SK-MEL-5 (cell line): ENCODE data around the gene MITF. TPM values are rescaled to one million over a fixed set of nuclear protein-coding genes. Genes with fewer than 3 reads are reported as not detected.

ENCODE experiments used
- DNase-seq: peaks from one replicate; pipeline ENCODE4 v3.0.0-alpha.2; 2016; ENCODE audit warnings: low read depth, low spot score
- in situ Hi-C: cut with HindIII; loops from 2 replicates; pipeline ENCODE4 v1.10.0; 2016; ENCODE audit warnings: low sequenced_read_pairs, high pct_unique_total_duplicates, low pct_unique_long_range_greater_than_20kb
- polyA plus RNA-seq, 2 experiments: library from polyadenylated mRNA; depleted of rRNA; stranded (reverse); fragments of >200 nt; gene quantifications; 2 replicates each; pipeline ENCODE4 v1.2.3, GENCODE V29; 2015
- total RNA-seq: library from RNA; depleted of rRNA; stranded (reverse); fragments of >200 nt; shearing (Covaris generic); gene quantifications from 2 replicates; pipeline ENCODE4 v1.2.3, GENCODE V29; 2014; rRNA removed

Gene MITF, protein sequence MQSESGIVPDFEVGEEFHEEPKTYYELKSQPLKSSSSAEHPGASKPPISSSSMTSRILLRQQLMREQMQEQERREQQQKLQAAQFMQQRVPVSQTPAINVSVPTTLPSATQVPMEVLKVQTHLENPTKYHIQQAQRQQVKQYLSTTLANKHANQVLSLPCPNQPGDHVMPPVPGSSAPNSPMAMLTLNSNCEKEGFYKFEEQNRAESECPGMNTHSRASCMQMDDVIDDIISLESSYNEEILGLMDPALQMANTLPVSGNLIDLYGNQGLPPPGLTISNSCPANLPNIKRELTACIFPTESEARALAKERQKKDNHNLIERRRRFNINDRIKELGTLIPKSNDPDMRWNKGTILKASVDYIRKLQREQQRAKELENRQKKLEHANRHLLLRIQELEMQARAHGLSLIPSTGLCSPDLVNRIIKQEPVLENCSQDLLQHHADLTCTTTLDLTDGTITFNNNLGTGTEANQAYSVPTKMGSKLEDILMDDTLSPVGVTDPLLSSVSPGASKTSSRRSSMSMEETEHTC
- total RNA-seq = 768 and 819 TPM in 2 replicates
- polyA plus RNA-seq (2015; cell fraction: cytosol; rRNA removed) = 248 and 324 TPM in 2 replicates
- polyA plus RNA-seq (2015; cell fraction: nucleus; rRNA removed) = 389 and 448 TPM in 2 replicates

GRCh38 chr3:69739204-69740102 lies at the start of gene MITF:
MITF (plus strand) TSS chr3:69739464; CDS start chr3:69739598, 134 bp downstream.
- DNase-seq = peak; percentile 95
- in situ Hi-C loops = no loop called here

DNA sequence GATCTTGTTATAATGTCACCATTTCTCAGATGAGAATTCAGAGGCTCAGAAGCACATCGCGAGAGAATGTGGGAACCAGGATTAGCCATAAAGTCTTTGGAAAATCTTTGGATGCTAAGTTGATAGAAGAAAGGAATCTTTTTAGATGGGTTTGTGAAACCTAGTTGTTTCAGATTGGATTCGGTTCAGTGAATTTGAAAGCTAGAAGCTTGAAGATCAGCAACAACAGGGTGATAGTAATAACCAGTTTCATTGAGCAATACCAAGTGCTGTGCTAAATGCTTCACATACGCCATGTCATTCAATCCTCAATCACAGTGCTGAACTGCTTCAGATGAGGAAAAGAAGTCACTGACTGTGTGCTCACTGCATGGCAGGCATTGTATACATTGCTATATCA lies 47.4 kb upstream of the MITF start:
- in situ Hi-C loops = loop anchor here (25.0 kb wide), 1 partner anchor 170 kb away; no protein-coding TSS in a partner anchor
- DNase-seq = peak; percentile 58

- no peak for DNase-seq
- in situ Hi-C loops = loop anchor here (25.0 kb wide), 1 partner anchor 170 kb away; no protein-coding TSS in a partner anchor
Measured at GRCh38 chr3:69692761-69693160, 46.5 kb upstream of the MITF start.

GRCh38 chr3:69695443-69695842 lies 43.8 kb upstream of the MITF start:
- in situ Hi-C loops = loop anchor here (25.0 kb wide), 1 partner anchor 167 kb away; no protein-coding TSS in a partner anchor
- no peak for DNase-seq

- in situ Hi-C loops = loop anchor here (25.0 kb wide), 1 partner anchor 166 kb away; no protein-coding TSS in a partner anchor
- no peak for DNase-seq
Measured at GRCh38 chr3:69695933-69696332, 43.3 kb upstream of the MITF start.

DNA sequence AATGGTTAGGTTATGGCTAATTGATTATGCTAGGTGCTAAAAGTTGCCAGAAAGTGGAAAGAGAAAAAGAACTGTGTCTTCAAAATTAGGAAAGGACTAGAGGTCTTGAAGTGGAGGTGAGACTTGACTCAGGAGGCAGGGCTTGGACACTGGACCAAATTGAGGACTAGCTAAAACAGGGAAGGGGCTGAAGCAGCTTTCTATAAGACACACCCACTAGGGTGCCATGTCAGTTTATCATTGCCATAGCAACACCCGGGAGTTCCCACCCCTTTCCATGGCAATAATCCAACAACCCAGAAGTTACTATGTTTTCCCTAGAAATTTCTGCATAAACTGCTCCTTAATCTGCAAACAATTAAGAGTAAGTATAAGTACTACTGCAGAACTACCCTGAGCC lies 42.9 kb upstream of the MITF start:
- peak; percentile 23 for DNase-seq
- in situ Hi-C loops = loop anchor here (25.0 kb wide), 1 partner anchor 166 kb away; no protein-coding TSS in a partner anchor

DNA sequence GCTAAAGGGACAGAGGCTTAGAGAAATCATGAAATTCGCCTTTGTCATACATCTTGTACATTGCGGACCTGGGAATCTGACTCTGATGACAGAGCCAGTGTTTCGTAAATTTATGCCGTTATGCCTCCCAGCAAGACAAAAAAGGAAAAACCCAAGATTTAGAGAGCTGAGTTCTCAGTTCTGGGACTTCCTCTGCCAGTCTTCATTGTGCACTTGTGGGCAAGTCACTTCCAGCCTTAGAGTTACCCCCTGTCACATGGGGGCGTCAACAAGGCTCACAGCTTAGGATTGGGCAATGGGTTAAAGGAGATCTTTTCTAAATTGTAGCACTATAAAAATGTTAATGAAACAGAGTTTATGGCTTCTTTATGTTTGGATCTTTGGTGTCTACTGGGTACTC lies 41.9 kb upstream of the MITF start:
- no peak for DNase-seq
- in situ Hi-C loops = loop anchor here (25.0 kb wide), 1 partner anchor 165 kb away; no protein-coding TSS in a partner anchor

- no peak for DNase-seq
- in situ Hi-C loops = loop anchor here (25.0 kb wide), 1 partner anchor 164 kb away; no protein-coding TSS in a partner anchor
Measured at GRCh38 chr3:69698728-69699127, 40.5 kb upstream of the MITF start.

DNA sequence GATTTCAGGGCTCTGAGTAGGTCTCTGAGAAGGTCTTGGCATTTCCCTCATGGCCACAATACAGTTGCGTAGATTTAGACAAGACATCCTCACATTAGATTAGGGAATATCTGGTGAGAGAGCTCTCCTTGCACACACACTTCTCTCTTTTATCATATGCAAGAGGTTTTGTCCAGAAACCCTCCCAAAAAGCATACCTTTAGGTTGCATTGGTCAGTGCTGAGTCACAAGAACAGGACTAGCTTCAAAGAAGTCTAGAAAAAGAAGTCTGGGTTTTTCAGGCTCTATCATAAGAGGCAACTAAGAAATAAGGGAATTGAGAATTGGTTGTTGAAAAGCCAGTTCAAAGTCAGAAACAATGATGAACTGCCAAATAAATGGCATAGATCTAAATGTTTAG lies 40.1 kb upstream of the MITF start:
- in situ Hi-C loops = loop anchor here (25.0 kb wide), 1 partner anchor 163 kb away; no protein-coding TSS in a partner anchor
- DNase-seq = no peak

- no peak for DNase-seq
- in situ Hi-C loops = no loop called here
Measured at GRCh38 chr3:69700949-69701348, 38.3 kb upstream of the MITF start.

DNA sequence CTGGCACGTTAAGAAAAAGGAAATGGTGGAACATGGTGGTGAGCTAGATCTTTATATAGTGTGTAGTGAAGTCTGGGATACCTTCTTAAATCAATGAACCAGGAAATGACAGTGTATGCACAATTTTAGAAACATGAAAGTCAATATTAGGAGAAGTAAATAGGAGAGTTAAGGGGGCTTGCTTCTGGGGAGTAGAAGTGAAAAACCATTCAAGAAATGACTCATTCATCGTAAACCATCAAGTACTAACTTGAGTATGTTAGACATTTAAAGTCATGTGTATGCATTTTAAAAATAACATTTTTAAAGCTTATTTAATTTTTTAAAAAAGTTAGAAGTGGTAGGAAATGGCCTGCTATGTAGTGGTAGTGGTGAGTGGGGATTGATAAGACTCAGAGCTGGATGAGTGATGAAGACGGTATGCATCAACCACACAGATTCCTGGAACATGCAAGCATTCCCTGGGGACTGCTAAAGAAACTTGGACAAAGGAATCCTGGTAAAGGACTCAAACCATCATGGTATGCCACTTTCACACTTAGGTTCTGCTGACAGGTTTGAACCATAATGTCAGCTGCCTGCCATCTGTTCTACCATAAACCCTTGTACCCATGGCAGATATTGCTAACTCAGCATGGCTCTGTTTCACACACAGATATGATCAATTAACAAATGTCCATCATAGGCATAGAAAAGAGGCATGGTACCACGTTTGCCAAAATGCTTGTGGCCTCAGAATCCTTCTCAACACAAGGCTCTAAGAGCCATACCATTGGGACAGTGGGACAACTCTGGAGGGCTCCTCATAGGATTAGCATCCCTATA lies 28.9 kb upstream of the MITF start:
- no peak for DNase-seq
- in situ Hi-C loops = no loop called here

- DNase-seq = no peak
- in situ Hi-C loops = no loop called here
Measured at GRCh38 chr3:69712269-69712668, 27.0 kb upstream of the MITF start.

DNA sequence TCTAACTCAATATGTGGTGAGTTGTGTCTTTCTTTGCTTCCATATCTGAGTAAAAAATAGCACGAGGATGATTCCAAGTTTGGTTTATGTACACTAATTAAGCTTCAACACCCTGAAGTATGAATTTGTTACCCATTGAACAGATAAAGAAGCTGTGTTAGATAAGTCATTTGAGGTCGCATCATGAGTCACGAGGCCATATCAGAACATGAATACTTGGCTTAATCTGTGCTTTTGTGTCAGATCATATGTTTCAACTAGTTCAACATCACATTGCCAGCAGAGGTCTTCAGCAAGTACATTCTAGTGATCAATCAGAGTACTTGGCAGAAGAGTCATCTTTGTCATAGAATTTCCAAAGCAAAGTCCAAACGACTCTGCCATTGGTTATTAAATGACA lies 26.3 kb upstream of the MITF start:
- in situ Hi-C loops = no loop called here
- DNase-seq = peak; percentile 32

DNA sequence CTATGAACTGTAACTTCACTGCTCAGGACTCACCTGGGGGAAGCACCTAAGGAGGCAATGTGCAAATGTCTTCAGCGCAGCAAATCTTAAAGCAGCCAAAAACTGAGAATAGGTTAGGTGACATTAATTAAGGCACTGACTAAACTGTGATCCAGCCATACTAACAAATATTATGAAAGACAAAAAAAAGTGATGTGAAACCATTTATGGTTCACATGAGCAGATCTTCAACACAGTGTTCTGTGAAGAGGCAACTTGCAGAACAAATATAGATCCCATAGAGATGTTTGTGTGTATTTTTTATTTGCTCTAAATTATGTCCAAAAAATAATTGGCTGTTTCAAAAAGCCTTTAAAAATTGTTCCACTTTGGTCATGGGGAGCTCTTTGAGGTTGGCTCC lies 24.1 kb upstream of the MITF start:
- in situ Hi-C loops = no loop called here
- no peak for DNase-seq

DNA sequence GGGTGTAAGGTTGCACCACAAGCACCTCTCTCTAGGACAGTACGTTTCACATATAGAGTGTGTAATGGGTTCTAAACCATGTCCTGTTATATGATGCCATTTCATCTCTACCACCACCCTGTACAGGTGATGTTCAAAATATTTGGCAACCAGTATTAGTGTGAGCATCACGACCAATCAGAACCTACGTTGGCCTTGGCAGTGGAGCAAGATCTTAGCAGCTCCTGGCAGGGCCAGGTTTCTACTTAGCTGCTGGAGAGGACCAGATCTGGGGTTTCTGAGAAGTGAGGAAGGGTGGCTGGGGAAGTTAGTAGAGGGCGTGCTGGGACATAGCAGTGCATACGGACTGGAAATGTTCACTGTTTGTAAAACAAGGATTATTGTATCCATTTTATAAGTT lies 23.1 kb upstream of the MITF start:
- in situ Hi-C loops = no loop called here
- no peak for DNase-seq

DNA sequence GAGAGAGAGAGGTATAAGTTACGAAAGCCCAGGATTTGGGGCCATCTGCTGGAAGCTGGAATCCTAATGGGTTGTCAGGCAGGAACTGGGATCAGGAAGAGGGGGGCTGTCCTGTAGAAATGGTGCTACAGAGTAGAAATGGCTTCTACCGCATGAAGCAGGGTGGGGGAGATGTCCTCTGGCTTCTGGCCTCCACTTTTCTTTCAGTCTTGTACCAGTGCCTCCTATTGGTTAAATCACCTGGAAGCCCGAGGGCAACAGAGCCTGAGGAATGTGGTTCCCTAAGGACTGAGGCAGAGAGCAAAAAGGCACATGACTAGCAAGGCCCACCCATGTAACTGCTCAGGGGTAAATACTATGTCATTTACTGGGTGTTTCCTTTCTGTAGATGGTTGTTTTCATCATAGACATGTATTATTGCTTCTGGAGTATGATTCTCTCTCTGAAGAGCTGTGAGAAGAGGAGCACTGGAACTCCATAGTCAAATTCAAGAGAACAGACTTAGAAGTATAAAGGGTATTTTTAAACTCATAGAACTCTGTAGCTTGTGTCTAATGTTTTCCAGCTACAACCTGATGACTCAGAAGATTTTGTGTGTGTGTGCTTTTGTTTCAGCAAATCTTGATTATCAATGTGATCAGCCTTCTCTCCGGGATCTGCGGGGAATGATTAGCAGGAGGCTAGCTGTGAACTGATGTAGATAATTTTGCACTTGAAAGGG lies 20.2 kb upstream of the MITF start:
- in situ Hi-C loops = no loop called here
- peak; percentile 38 for DNase-seq
